LNCaP clone FGC (cell line): ENCODE measurements around the gene IKBKE.
A peak's percentile ranks its signal among the peaks of the same experiment; 100 is the strongest.

Experiments
- DNase-seq: peaks from one replicate; pipeline ENCODE4 v3.0.0-alpha.2; 2011; ENCODE audit warnings: low read depth
- H3K4me3 ChIP-seq: 2 replicates; pipeline ENCODE4 v1.5.1; 2011; ENCODE audit warnings: mild to moderate bottlenecking, low read depth, low read length, control low read depth
- TF ChIP-seq, protein P1 (sequence below): IDR thresholded peaks from 2 replicates; pipeline ENCODE4 v1.5.1; 2012; ENCODE audit warnings: mild to moderate bottlenecking; ENCODE audit not compliant: control insufficient read depth, insufficient read depth; ENCODE audit errors: extremely low read depth

Gene IKBKE

DNA sequence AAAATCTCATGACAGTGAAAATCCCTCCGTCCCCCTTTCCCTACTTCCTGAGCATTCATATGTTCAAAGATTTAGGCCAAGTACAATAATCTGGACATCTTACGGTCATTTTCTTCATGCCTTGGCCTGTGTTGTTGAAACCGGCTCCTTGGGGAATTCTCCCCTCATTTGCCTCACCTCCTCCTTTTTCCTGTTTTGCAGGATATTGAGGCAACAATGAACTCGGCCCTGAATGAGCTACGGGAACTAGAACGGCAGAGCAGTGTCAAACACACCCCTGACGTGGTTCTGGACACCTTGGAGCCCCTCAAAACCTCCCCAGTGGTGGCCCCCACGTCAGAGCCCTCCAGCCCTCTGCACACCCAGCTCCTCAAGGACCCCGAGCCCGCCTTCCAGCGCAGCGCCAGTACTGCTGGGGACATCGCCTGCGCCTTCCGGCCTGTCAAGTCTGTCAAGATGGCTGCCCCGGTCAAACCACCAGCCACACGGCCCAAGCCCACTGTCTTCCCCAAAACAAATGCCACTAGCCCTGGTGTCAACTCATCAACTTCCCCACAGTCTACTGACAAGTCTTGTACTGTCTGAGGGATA is 9.3 kb upstream of the IKBKE start:
- no peak for DNase-seq
- TF ChIP-seq, protein P1, sequence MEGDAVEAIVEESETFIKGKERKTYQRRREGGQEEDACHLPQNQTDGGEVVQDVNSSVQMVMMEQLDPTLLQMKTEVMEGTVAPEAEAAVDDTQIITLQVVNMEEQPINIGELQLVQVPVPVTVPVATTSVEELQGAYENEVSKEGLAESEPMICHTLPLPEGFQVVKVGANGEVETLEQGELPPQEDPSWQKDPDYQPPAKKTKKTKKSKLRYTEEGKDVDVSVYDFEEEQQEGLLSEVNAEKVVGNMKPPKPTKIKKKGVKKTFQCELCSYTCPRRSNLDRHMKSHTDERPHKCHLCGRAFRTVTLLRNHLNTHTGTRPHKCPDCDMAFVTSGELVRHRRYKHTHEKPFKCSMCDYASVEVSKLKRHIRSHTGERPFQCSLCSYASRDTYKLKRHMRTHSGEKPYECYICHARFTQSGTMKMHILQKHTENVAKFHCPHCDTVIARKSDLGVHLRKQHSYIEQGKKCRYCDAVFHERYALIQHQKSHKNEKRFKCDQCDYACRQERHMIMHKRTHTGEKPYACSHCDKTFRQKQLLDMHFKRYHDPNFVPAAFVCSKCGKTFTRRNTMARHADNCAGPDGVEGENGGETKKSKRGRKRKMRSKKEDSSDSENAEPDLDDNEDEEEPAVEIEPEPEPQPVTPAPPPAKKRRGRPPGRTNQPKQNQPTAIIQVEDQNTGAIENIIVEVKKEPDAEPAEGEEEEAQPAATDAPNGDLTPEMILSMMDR = no peak
- no peak overlapping the region for H3K4me3 ChIP-seq

DNA sequence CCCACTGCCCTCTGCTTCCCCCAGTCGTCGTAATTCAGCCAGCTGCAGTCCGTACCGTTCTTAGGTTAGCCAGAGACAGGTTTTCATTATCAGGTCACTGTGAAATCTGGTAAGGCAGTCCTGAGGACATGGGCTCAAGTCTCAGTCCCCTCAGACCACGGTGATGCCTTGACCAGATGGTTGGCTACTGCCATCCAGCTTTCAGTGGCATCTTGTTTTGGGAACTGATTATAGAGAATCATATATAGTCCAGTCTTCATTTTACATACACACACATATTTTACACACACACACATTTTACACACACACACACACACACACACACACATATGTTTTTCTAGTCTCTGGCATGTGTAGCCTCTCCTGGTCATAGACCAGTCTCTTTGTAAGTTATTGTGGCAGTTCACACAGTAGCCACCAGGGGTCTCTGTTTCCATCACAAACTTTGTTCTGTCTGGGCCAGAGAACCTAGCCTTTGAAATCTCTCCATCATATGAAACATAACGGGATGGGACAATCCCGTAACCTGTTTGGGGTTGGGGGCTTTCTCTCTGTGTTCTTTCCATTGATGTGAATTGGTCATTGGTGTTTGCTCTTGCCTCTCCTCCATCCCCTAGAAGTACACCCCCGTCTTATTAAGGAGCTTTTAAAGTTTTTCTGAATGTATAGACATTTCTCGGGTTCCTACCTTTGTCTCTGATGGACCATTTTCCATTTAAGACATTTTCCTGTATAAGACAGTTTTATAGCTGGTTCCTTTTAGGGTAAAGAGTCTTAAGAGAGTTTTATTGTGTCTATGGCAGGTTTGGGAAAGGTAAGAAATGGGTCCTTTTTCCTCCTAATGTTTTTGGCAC is 8.4 kb upstream of the IKBKE start:
- H3K4me3 ChIP-seq = no peak overlapping the region
- DNase-seq = no peak
- TF ChIP-seq, protein P1 = peak; percentile 77

DNA sequence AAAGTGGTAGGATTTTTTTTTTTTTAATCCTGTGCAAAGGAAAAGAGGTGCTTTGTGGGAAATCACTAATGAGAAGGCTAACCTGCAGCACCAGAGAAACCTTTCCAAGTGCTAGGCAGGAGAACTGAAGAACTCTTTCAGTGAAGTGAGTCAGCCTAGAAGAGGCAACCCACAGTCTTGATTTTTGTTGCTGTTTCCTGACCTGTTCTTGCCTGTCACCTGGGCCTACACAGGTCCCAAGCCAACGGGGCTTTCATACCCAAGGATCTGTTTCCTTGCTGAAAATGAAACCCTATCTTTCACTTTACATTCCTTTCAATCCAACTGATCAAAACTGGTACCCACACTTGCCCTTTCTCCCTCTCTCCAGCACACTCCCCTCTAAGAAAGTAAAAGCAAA is 7.1 kb upstream of the IKBKE start:
- DNase-seq = no peak
- TF ChIP-seq, protein P1 = no peak
- H3K4me3 ChIP-seq = no peak overlapping the region

DNA sequence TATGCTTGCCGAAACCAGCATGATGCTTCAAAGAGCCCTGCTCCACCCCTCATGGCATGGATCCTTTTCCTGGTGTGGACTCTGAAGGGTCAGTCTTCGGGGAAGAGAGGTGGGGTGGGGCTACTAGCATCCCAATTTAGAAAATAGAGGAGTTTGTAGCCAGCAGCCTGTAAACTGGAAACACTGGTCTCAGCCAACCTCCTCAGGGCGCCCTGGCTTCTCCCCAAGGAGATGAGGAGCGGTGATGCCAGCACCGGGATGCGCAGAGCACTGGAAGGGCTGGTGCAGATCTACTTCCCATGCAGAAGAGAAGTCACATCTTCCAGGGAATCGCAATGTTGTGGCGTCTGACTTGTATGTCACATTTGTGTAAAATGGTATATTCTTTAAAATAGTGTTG is 6.4 kb upstream of the IKBKE start:
- TF ChIP-seq, protein P1 = no peak
- no peak for DNase-seq
- no peak overlapping the region for H3K4me3 ChIP-seq

DNA sequence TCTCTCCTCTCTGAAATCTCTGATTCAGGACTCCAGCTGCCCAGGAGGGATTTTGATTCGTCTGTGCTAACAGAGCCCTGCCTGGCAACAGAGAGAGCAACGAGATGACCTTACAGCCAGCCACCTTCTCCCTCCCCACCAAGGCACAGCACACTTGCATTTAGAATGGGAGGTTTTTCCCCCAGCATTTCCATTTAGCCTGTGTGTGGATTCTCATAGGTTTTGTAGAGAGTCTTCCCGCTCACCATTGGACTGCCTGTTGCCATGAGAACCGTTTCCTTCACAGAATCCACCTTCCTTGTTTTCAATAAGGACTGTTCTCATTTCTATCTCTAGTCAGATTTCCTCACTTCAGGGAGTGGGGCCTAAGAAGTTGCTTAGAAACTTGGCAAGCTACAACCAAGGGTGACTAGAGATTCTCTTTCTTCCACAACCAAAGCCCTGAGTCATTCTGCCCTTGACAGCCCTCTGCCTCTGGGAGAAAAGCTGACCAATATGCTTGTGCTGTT is 5.8 kb upstream of the IKBKE start:
- TF ChIP-seq, protein P1 = no peak
- H3K4me3 ChIP-seq = no peak overlapping the region
- DNase-seq = no peak

DNA sequence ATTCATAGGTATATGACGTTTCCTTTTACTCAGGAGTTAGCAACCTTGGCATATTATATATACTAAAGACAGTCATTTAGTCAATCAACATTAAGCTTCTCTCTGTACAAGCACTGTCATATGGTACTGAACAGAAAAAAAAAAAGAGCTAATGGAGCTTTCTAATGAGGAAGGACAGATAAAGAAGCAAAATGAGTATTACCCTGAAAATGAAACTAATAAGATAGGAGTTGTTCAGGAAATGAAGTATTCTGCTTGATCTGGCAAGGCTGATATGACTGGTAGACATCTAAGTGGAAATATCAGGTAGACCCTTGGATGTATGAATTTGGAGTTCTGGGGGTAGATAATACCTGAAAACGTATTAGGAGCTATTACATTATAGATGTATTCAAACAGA is 4.3 kb upstream of the IKBKE start:
- TF ChIP-seq, protein P1 = no peak
- no peak for DNase-seq
- no peak overlapping the region for H3K4me3 ChIP-seq
